ENCODE data around the gene AGAP1. TPM values are rescaled to one million over a fixed set of nuclear protein-coding genes. Genes with fewer than 3 reads are reported as not detected.

Gene AGAP1
- total RNA-seq, 4 donors from 2014 or later, result 33.7 to 55.2 (median 37.5) TPM

GRCh38 chr2:235623752-235624151 lies 129.9 kb downstream of the AGAP1 start:
- no peak overlapping the region for H3K27ac ChIP-seq
- H3K4me1 ChIP-seq, result peaks cover 0 to 41% (median 0%) of the 10 kb centered on the region in 3 donors
- H3K9me3 ChIP-seq, result no peaks in the 10 kb centered on the region
- TF ChIP-seq POLR2A (IDR thresholded peaks at IDR 0.05) (no peak), CTCF (IDR thresholded peaks at IDR 0.05) (no peak), EP300 (IDR thresholded peaks at IDR 0.05) (no peak), POLR2AphosphoS5 (IDR thresholded peaks at IDR 0.05) (no peak)
- no peak for ATAC-seq
- H3K4me3 ChIP-seq, result no peak overlapping the region
- no peaks in the 10 kb centered on the region for H3K27me3 ChIP-seq
- H3K36me3 ChIP-seq, result no peaks in the 10 kb centered on the region
- WGBS, 2 donors (ENCODE audit: low coverage in 1 of 2), result 95 to 96% methylated on average over 2 of the region's 2 CpGs

GRCh38 chr2:235626658-235627057 lies 132.8 kb downstream of the AGAP1 start:
- Histone ChIP-seq H3K4me3 (no peak overlapping the region), H3K27ac (no peak overlapping the region), H3K4me1 (peaks cover 0 to 37% (median 0%) of the 10 kb centered on the region in 3 donors), H3K9me3 (no peaks in the 10 kb centered on the region), H3K27me3 (no peaks in the 10 kb centered on the region), H3K36me3 (no peaks in the 10 kb centered on the region)
- no peak for TF ChIP-seq EP300 (IDR thresholded peaks at IDR 0.05)
- no peak for TF ChIP-seq POLR2A (IDR thresholded peaks at IDR 0.05)
- TF ChIP-seq POLR2AphosphoS5 (IDR thresholded peaks at IDR 0.05), result no peak
- no peak for TF ChIP-seq CTCF (IDR thresholded peaks at IDR 0.05)
- WGBS, 2 donors (ENCODE audit: low coverage in 1 of 2), result 91 to 98% methylated on average over 5 of the region's 5 CpGs
- no peak for ATAC-seq

- Histone ChIP-seq H3K27me3 (no peaks in the 10 kb centered on the region), H3K36me3 (no peaks in the 10 kb centered on the region), H3K4me3 (no peak overlapping the region), H3K27ac (no peak overlapping the region), H3K9me3 (no peaks in the 10 kb centered on the region), H3K4me1 (peaks cover 0 to 30% (median 0%) of the 10 kb centered on the region in 3 donors)
- WGBS, 2 donors (ENCODE audit: low coverage in 1 of 2), result 70 to 86% methylated on average over 2 to 3 of the region's 4 CpGs
- ATAC-seq, result peak; percentile 28
- TF ChIP-seq POLR2A (IDR thresholded peaks at IDR 0.05) (no peak), EP300 (IDR thresholded peaks at IDR 0.05) (no peak), POLR2AphosphoS5 (IDR thresholded peaks at IDR 0.05) (no peak)
These were observed 133.8 kb downstream of the AGAP1 start for GRCh38 chr2:235627682-235628081.

- 65 to 73% methylated on average over 7 to 8 of the region's 21 CpGs for WGBS, 2 donors (ENCODE audit: low coverage in 1 of 2)
- Histone ChIP-seq H3K9me3 (no peaks in the 10 kb centered on the region), H3K36me3 (no peaks in the 10 kb centered on the region), H3K27ac (no peak overlapping the region), H3K27me3 (no peaks in the 10 kb centered on the region), H3K4me3 (no peak overlapping the region), H3K4me1 (peaks cover 0 to 27% (median 0%) of the 10 kb centered on the region in 3 donors)
- ATAC-seq, result no peak
- TF ChIP-seq POLR2A (IDR thresholded peaks at IDR 0.05), result no peak
- no peak for TF ChIP-seq EP300 (IDR thresholded peaks at IDR 0.05)
- TF ChIP-seq CTCF (IDR thresholded peaks at IDR 0.05), result no peak
- no peak for TF ChIP-seq POLR2AphosphoS5 (IDR thresholded peaks at IDR 0.05)
These were observed 137.0 kb downstream of the AGAP1 start for GRCh38 chr2:235630718-235631296.

- Histone ChIP-seq H3K4me1 (peaks cover 13 to 45% (median 14%) of the 10 kb centered on the region in 3 donors), H3K9me3 (no peaks in the 10 kb centered on the region), H3K4me3 (no peak overlapping the region), H3K27ac (no peak overlapping the region), H3K27me3 (no peaks in the 10 kb centered on the region), H3K36me3 (no peaks in the 10 kb centered on the region)
- TF ChIP-seq CTCF (IDR thresholded peaks at IDR 0.05), result no peak
- TF ChIP-seq EP300 (IDR thresholded peaks at IDR 0.05), result no peak
- TF ChIP-seq POLR2A (IDR thresholded peaks at IDR 0.05), result no peak
- TF ChIP-seq POLR2AphosphoS5 (IDR thresholded peaks at IDR 0.05), result no peak
- no peak for ATAC-seq
- 75 to 94% methylated on average over 6 to 11 of the region's 12 CpGs for WGBS, 2 donors (ENCODE audit: low coverage in 1 of 2)
These were observed 140.8 kb downstream of the AGAP1 start for GRCh38 chr2:235634435-235635158.
